Right lung (tissue), 5 donors: Measurements from ENCODE around the gene KCNC4. TPM values are rescaled to one million over a fixed set of nuclear protein-coding genes. Genes with fewer than 3 reads are reported as not detected.

ENCODE experiments used
- DNase-seq, 2 donors: peaks; one replicate each; pipeline ENCODE4 v3.0.0-alpha.2; 2013
- polyA plus RNA-seq, 5 donors: library from polyadenylated mRNA; unstranded; fragments of 120-200 nt; gene quantifications; one replicate each; pipeline versions ENCODE4 v1.2.1 to v1.2.3, GENCODE V29; 2013; ENCODE audit warnings: inconsistent platforms in 1 of 5, low replicate concordance in 1 of 5; ENCODE audit not compliant: insufficient read length in 5 of 5, insufficient read depth in 1 of 5

The KCNC4 gene
- polyA plus RNA-seq, 5 donors, result 7.8 to 13.0 (median 10.9) TPM

DNA sequence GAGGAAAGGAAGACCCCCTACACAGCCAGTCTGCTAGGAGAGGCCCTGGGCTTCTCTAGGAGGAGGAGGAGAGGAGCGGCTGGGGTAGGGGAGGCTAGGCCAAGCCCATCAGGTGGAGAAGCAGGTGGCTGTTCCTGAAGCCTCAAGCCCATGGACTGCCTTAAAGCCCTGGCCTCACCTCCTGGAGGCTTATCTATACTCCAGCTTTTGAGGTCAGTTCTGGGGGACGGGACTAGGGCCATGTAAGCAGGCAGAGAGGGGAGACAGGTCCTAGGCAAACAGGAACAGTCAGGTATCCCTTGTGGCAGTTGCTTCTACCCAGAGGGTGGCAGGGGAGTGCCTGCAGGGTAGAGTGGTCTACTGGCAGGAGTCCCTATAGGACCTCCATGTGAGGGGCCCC lies 40.6 kb downstream of the KCNC4 start:
- no peak for DNase-seq

DNA sequence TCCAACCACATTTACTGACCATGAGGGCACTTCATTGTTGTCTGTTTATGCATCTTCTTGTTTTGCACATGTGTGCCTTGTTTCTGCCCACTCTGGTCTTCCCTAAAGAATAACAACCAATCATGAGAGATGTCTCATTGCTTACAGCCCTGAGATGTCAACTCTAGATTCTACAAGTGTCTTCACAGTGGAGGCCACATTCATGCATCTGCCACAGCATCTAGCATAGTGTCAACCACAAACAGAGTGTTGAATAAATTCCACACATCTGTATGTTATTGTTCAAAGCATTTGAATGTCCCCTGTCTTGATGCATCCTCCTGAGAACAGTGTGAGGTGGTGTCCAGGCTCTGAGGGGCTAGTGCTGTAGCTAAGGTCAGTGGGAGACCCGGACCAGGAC lies 43.1 kb downstream of the KCNC4 start:
- no peak for DNase-seq

DNA sequence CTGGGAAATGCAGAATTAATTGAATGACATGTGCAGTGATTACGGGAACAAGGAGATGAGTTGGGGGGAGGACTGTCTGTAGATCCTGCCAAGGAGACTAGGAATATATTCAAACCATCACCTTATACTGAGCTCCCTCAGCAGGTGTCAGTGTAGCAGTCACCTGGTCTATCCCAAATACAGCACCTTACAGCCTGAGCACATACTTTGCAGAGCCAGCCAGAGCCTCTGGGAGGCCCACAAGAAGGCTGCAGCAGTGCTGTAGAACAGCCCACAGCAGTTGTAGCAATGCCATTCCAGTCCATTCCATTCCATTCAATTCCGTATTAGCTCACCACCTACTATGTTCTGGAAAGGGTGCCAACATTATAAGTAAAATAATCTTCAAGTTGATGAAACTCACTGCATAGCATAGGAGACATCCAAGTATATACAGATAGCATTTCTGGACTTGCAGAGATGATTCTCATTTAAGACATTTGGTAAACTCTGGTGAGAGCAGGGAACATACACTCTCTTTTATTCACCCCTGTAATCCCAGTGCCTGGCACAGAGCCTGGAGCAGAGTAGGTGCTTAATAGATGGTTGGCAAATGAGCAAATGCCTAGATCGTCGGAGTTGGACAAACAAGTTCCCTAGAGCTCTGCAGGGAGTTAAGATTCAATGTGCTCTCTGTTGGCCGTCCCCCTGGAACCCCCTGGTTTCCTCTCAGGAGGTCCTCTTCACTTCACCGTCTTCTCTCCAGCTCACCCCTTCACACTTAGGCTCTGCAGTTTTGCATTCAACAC lies 44.7 kb downstream of the KCNC4 start:
- DNase-seq, result no peak

DNA sequence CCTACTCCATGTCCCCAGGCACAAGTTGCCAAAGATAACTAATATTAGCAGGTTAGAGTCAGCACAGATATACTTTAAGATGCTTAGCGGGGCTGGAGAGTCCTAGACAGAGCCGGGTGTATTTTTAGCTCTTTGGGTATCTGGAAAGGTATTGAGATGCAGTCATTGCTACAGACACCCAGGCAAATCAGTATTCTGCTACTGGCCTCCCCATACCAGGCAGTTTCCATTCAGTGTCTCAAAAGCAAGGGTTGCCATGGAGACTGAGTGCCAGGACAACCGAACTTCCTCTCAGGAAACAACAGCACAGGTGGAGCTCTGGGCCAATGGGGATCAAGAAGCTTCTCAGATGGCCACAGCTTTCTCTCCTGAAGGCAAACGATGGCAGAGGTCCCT lies 45.3 kb downstream of the KCNC4 start:
- no peak for DNase-seq

DNA sequence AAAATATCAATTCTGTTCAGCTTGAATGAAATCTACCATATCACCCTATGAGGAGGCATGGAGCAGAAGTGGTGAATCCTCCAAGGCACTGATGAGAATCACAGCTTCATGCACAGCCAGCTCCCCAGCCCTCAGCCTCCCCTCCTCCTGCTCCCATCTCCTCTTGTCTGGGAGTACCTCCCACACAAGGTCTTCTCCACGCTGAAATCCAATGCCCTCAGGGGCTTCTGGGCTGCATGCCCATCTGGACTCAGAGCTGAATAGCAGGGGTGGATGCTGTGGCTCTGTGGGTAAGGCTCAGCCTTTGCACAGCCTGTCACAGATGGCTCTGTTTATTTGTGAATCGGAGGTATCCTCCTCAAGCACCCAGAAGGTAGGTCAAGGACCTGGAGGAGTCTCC lies 48.6 kb downstream of the KCNC4 start:
- DNase-seq, result no peak

DNA sequence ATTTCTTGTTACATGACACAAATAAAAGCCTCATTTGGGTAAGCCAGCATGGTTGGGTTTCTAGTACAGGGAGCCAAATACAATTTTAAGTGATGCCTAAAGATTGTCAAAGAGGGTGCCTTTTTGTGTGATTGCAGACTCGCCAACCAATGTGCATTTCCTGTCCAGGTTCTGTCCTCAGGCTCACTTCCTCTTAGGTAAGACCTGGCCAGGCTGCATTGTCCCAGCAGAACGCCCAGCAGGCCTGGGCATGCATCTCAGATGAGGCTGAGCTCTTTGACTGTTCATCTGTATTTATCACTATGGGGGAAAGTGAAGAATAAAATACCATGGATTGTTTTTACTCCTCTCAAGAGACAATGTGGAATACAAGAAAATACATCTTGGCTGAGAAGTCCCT lies 49.7 kb downstream of the KCNC4 start:
- no peak for DNase-seq

Other genes starting within 250 kb of the KCNC4 start
- 10 to 100 TPM; 66.7 to 88.5 (median 85.4) TPM for gene AHCYL1, start 225.5 kb upstream of the KCNC4 start, polyA plus RNA-seq
- 10 to 100 TPM; 44.6 to 55.4 (median 50.5) TPM for gene STRIP1, start 175.7 kb upstream of the KCNC4 start, polyA plus RNA-seq
- gene ALX3, start 139.6 kb upstream of the KCNC4 start, polyA plus RNA-seq, result not detected
- not detected for gene UBL4B, start 97.9 kb upstream of the KCNC4 start, polyA plus RNA-seq
- gene SLC6A17, start 59.8 kb upstream of the KCNC4 start, polyA plus RNA-seq, result under 1 TPM; 0.04 to 0.10 (median 0.04) TPM
- gene RBM15, start 129.1 kb downstream of the KCNC4 start, polyA plus RNA-seq, result 10 to 100 TPM in 3 of 5 donors, 1 to 10 TPM in 2; 7.5 to 13.2 (median 11.0) TPM
- 1 to 10 TPM; 4.2 to 7.7 (median 7.2) TPM for gene SLC16A4, start 180.7 kb downstream of the KCNC4 start, polyA plus RNA-seq
- gene LAMTOR5, start 197.4 kb downstream of the KCNC4 start, polyA plus RNA-seq, result 100 to 1,000 TPM; 108 to 128 (median 124) TPM
- under 1 TPM in 2 of 5 donors, not detected in 3; 0.10 to 0.19 TPM for gene PROK1, start 240.8 kb downstream of the KCNC4 start, polyA plus RNA-seq